GM19238 (cell line): ENCODE data around the gene RNF114.
"Not testable (repeated sequence)": the region's sequence is repeated elsewhere in the genome, so short reads cannot be mapped to it uniquely, and the experiment has no call there.

Source experiments
- DNase-seq: peaks from one replicate; pipeline ENCODE4 v3.0.0; 2011; ENCODE audit warnings: low spot score; ENCODE audit not compliant: insufficient read length

Gene RNF114

GRCh38 chr20:49964964-49965780 lies 29.0 kb downstream of the RNF114 start:
- DNase-seq = peak; percentile 46

- DNase-seq = no peak
Observed at GRCh38 chr20:49965781-49966305, 29.6 kb downstream of the RNF114 start.

- DNase-seq = no peak
Observed at GRCh38 chr20:49966861-49967260, 30.7 kb downstream of the RNF114 start.

GRCh38 chr20:49969234-49969633 lies 33.0 kb downstream of the RNF114 start:
- DNase-seq = no peak

- DNase-seq = no peak
Observed at GRCh38 chr20:49969946-49970345, 33.7 kb downstream of the RNF114 start.

GRCh38 chr20:49970498-49970897 lies 34.3 kb downstream of the RNF114 start:
- DNase-seq = no peak

- no peak for DNase-seq
Observed at GRCh38 chr20:49973981-49974380, 37.8 kb downstream of the RNF114 start.

- DNase-seq = no peak
Observed at GRCh38 chr20:49976542-49976941, 40.3 kb downstream of the RNF114 start.

GRCh38 chr20:49977740-49978139 lies 41.5 kb downstream of the RNF114 start:
- DNase-seq = not testable (repeated sequence)

GRCh38 chr20:49978685-49979029 lies 42.5 kb downstream of the RNF114 start:
- no peak for DNase-seq

GRCh38 chr20:49979030-49979832 lies 43.0 kb downstream of the RNF114 start:
- peak; percentile 56 for DNase-seq

- no peak for DNase-seq
Observed at GRCh38 chr20:49980140-49981008, 44.2 kb downstream of the RNF114 start.

- no peak for DNase-seq
Observed at GRCh38 chr20:49981218-49982071, 45.2 kb downstream of the RNF114 start.

- no peak for DNase-seq
Observed at GRCh38 chr20:49982072-49982345, 45.8 kb downstream of the RNF114 start.

- peak; percentile 99 for DNase-seq
Observed at GRCh38 chr20:49982346-49983122, 46.3 kb downstream of the RNF114 start, which contains the start of gene SNAI1. TSS of gene SNAI1 (plus strand) at chr20:49982980. CDS start at chr20:49983060, 80 bp downstream.

- DNase-seq = no peak
Observed at GRCh38 chr20:49983123-49983847, 47.1 kb downstream of the RNF114 start.

GRCh38 chr20:49983848-49984408 lies 47.7 kb downstream of the RNF114 start:
- no peak for DNase-seq

- DNase-seq = no peak
Observed at GRCh38 chr20:49984426-49985153, 48.4 kb downstream of the RNF114 start.
